ENCODE results near the gene CAP2.

DNA sequence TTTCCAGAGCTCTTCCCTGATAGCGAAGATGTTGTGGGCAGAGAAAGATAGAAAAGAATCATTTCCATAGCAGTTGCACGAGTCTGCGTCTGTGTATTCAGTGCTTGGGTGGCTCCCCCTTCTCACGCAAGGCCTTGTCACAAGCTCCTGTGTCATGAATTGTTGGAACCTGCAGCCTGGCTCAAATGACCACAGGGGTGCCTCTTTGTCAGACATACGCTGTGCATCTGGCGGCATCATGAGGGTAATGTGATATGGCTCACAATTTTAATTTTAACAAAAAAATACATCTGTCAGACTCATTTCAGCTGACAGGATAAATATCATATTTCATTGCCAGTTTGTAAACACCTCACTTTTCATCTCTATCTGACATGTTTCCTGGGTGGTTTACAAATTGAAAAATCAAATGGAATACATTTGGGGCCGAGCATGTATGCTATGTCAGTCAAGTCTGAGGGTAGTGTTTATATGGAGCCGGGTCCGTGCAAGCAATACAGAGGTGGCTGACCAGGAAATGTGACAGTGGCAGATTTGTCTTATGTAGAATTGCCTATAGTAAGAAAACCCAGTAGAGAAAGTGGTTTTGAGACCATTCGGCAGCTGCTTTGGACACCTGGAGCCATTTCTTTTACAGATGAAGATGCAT is 90.9 kb downstream of the CAP2 start:
- TF ChIP-seq GATA3 (IDR thresholded peaks at IDR 0.05; ENCODE audit: low read depth, low read length) (no peak), GATA2 (IDR thresholded peaks at IDR 0.05; ENCODE audit: low read depth, low read length) (no peak)
